ENCODE results near the gene EEIG2.

EEIG2 gene

DNA sequence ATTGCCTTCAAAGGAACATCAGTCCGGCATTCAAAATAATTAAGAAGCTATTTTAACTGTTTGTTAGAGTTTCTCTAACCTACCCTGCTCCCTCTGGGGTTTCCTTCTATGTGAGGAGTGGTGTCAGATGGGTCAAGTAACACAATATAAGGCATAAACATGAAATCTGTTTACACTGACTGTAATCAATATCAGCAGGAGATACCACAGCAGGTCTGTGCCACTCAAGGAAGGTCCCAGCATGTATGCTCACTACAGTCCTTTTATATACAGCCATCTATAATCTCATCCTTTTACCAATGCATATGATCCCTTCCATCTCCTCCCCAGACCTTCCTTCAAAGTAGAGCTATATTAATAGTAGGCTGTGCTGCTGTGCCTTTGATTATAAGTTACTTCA is 25.4 kb downstream of the EEIG2 start:
- no peak for DNase-seq

DNA sequence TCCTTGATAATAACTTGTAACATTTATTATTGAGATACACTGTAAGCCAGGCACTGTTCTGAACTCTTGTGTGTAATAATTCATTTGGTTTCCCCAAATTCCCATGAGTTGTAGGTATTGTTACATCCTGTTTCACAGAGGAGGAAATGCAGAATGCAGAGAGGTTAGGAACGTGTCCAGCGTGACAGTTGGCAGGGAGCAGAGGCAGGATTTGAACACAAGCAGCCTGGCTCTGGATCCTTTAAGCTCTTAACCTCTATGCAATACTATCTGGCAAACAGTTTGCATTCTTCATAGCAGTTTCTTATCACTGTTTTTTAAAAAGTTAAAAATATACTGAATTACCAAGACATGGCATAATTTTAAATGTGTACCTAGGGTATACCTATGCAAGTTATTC is 30.5 kb downstream of the EEIG2 start:
- peak; percentile 16 for DNase-seq

DNA sequence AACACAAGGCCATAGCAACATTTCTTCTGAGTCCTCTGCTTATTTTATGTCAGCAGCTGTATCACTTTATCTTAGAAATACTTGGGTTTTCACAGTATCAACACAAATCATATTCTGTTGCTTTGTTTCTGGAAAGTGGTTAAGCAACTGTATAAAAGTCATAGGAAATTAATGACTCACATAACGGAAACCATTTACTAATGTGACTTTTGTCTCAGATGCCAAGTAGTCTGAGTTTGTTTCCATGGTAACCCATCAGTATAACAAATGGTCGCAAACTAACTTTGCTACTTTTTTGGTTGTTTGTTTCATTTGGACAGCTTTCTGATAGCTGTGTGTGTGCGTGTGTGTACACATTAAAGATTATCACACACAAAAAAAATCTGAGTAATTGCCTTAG is 31.1 kb downstream of the EEIG2 start:
- DNase-seq: peak; percentile 76

GRCh38 chr1:108591466-108591865 is 31.6 kb downstream of the EEIG2 start:
- DNase-seq: no peak

DNA sequence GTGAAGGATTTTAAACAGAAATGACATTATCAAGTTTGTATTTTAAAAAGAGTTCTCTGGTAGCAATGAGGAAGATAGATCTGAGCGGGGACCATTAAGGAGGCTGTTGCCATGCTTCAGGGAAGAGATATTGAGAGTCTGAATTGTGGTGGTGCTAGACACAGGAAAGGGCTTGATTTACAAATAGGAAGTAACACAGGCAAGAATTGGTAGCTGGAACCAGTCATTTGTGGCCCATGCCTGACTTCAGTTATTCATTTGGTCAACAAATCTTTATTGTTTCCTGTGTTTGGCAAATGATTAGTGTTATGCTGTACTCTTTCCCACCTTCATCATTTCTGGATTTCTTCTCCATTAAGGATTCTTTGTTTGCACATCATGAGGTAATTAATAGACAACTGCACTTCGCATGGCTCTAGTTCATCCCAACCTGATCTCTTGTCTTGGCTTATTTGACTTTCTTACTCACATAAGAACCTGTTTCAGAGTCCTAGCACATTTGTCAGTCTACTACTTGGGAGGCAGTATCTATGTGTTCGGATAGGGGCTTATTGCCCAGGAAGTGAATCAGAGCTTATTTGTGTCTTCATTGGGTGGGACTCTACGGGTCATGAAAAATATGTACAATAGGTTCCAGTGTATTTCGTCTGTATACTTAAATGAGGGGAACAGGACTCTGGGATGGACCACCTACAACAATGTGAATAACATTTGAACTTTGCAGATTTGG is 32.3 kb downstream of the EEIG2 start:
- DNase-seq: no peak

DNA sequence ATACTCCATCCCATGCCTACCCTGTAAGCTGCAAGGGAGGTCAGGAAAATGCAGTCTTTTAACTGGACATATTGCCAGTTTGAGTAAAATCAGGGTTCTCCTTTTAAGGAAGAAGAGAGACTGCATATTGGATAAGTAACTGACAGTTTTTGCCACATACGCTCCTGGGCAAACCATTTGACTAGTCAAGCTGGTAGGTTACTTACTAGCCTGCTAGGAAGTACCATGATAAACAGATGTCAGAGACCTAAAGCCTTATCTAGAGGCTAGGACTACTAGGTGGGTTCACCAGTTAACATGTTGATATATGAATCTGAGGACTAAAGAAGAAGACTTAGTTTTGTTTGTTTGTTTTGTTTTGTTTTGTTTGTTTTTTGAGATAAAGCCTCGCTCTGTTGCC is 33.5 kb downstream of the EEIG2 start:
- DNase-seq: no peak

DNA sequence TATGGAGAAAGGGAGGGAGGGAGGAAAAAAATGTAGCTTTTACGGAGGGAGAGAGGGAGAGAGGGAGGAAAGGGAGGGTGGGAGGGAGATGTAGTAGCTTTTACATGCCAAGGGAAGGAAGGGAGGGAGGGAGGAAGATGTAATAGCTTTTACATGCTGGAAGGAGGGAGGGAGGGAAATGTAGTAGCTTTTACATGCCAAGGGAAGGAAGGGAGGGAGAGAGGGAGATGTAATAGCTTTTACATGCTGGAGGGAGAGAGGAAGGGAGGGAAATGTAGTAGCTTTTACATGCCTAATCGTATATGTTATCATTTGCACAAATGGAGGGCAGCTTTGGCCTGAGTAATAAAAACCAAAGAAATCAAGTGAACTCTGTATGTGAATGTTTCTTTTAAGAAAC is 35.6 kb downstream of the EEIG2 start:
- DNase-seq: no peak

GRCh38 chr1:108597041-108597440 is 37.1 kb downstream of the EEIG2 start:
- DNase-seq: no peak

GRCh38 chr1:108598340-108598739 is 38.4 kb downstream of the EEIG2 start:
- DNase-seq: peak; percentile 16

DNA sequence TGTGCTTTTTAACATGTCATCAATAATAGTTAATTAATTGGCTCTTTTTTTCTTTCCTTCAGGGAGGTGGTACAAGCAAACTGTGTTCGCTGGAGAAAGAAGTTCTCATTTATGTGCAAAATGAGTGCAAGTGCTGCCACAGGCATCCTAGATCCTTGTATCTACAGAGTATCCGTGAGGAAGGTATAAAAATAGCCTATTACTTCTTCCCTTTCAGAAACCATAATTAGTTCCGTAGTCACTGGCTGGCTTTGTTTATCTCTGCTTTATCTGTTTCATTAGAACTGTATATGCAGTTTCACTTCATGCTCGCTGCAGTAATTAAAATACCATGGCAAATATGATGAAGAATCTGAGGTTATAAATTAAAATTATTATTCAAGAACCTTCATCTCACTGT is 40.6 kb downstream of the EEIG2 start:
- no peak for DNase-seq

DNA sequence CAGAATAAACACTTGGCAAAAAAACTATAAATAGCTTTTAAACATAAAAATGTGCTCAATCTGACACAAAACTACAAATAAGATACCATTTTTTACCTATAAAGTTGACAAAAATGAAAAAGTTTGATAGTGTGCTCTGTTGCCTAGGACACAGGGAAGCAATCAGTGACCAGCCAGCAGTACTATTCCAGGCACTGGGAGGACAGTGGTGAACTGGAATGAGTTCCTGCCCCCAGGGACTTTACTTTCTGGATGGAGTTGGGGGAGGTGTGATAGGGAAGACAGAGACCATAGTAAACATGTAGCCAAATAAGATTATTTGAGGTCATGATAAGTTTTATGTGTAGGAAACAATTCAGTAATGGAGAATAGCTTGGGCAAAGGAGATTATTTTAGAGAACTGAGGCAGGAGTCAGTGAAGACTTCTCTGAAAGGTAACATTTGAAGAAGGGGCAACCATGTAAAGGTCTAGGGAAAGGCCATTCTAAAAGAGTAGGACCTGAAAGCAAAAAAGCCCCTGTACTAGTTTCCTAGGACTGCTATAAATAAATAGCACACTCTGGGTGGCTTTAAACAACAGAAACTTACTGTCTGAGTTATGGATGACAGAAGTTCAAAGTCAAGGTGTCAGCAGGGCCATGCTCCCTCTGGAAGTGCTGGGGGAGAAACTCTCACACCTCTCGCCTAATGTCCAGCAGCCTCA is 42.0 kb downstream of the EEIG2 start:
- no peak for DNase-seq

- no peak for DNase-seq
Measured at GRCh38 chr1:108605633-108606032, 45.7 kb downstream of the EEIG2 start.

- DNase-seq: no peak
Measured at GRCh38 chr1:108606478-108606877, 46.6 kb downstream of the EEIG2 start.

- no peak for DNase-seq
Measured at GRCh38 chr1:108609483-108610049, 49.7 kb downstream of the EEIG2 start.

Data from EL (cell line).